ENCODE data around the gene MBD5. TPM values are rescaled to one million over a fixed set of nuclear protein-coding genes. Genes with fewer than 3 reads are reported as not detected.
A peak's percentile ranks its signal among the peaks of the same experiment; 100 is the strongest.

Gene MBD5
- total and polyA plus RNA-seq, 8 donors, result 32.5 to 58.0 (median 43.5) TPM

DNA sequence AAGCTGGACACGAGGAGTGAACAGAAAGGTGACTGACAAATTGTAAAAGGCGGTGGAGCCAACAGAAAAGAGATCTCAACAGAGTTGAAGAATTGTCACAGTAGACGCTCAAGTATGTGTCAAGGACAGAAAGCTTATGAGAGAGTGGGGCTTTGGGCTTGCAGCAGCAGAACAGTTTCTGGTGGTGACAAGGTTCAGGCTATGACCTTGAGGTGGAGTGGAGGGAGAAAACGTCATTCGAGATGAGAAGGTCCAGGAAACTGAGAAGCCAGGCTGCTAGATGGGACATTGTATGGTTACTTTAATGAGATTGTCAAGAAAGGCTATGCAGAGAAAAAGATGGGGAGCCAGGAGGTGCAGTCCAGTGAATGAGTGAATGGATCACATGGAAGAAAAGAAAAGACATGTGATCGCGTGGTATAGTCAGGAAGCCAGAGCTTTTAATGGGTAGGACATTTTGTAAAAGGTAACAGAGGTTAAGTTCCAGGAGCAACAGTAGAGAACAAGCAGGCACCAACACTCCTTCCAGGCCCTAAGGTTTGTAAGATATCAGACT, 532.5 kb downstream of the MBD5 start:
- Histone ChIP-seq H3K9me3 (no peaks in the 10 kb centered on the region), H3K27me3 (no peaks in the 10 kb centered on the region), H3K27ac (peak overlapping the region; percentile 9), H3K36me3 (no peaks in the 10 kb centered on the region), H3K4me1 (peaks cover 0 to 6% of the 10 kb centered on the region in 2 donors), H3K4me3 (peak overlapping the region; percentile 23 to 44)
- no peak for ATAC-seq
- TF ChIP-seq CTCF (IDR thresholded peaks at IDR 0.05), result no peak
- DNase-seq, result peak in 1 of 4 donors; percentile 30
- intact Hi-C loops (cut with DNase I), result no loop called here

DNA sequence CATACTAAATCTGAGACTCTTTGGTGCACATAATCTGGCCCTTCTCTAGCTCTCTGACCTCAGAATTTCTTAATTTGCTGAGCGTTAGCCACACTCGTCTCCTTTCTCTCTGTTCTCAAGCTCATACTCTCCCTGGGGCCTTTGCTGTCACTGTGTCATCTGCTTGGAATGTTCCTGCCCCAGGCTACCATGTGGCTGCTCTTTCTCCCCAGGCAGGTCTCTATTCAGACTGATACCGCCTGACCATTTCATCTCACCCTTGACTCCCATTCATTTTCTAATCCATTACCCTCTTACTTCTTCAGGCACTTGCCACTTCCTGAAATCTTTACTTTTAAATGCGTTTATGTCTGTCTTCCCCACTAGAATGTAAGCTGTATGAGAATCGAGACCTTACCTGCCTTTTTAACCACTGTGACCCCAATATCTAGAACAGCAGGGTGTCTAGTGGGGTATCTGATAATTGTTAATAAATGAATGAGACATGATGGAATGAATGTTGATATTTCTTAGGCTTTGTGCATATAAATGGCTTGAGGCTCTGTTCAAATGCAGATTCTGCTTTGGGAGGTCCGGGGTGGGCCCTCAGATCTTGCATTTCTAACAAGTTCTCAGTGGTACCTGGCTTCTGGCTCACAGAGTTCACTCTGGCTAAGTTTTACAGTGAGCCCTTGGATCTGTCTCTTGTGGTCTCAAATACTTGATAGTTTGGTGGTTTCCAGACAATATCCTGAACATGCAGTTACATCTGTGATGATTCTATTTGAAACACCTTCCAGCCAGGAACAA, 533.8 kb downstream of the MBD5 start:
- no peak overlapping the region for H3K27ac ChIP-seq
- TF ChIP-seq CTCF (IDR thresholded peaks at IDR 0.05), result no peak
- no peak overlapping the region for H3K4me3 ChIP-seq
- H3K9me3 ChIP-seq, result no peaks in the 10 kb centered on the region
- H3K27me3 ChIP-seq, result no peaks in the 10 kb centered on the region
- peaks cover 0 to 6% of the 10 kb centered on the region in 2 donors for H3K4me1 ChIP-seq
- DNase-seq, result no peak
- ATAC-seq, result no peak
- H3K36me3 ChIP-seq, result no peaks in the 10 kb centered on the region
- intact Hi-C loops (cut with DNase I), result no loop called here

DNA sequence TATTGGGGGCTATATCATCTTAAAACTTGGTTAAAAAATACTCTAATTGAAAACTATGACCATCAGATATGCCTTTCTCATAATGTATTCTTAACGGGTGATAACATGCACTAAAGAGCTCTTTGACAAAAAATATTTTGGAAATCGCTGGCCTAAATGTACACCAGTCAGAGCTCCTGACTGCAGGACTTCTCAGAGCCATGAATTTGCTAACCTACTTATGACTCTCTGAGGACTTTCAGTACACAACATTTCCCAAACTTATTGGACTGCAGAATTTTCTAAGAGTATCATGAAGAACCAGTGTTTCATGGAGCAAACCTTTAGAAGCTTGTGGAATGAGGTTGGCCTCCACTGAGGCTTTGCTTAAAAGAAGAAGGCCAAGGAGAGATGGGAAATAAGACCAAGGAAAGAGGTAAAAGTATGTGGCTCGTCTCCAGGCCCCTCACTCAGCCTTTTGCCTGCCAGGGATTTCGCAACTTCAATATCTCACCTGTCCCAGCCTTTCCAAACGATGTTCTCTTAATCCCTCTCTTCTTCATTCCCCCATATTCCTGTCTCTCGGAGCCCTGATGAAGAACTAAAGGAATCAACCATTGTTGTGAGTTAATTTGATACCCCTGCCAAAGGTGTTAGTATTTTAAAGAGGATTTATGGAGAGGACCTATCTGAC, 534.9 kb downstream of the MBD5 start:
- no peaks in the 10 kb centered on the region for H3K9me3 ChIP-seq
- DNase-seq, result no peak
- H3K4me3 ChIP-seq, result no peak overlapping the region
- H3K36me3 ChIP-seq, result no peaks in the 10 kb centered on the region
- no peak overlapping the region for H3K27ac ChIP-seq
- no peaks in the 10 kb centered on the region for H3K27me3 ChIP-seq
- no peak for ATAC-seq
- H3K4me1 ChIP-seq, result peaks cover 0 to 6% of the 10 kb centered on the region in 2 donors
- no peak for TF ChIP-seq CTCF (IDR thresholded peaks at IDR 0.05)
- intact Hi-C loops (cut with DNase I), result no loop called here

DNA sequence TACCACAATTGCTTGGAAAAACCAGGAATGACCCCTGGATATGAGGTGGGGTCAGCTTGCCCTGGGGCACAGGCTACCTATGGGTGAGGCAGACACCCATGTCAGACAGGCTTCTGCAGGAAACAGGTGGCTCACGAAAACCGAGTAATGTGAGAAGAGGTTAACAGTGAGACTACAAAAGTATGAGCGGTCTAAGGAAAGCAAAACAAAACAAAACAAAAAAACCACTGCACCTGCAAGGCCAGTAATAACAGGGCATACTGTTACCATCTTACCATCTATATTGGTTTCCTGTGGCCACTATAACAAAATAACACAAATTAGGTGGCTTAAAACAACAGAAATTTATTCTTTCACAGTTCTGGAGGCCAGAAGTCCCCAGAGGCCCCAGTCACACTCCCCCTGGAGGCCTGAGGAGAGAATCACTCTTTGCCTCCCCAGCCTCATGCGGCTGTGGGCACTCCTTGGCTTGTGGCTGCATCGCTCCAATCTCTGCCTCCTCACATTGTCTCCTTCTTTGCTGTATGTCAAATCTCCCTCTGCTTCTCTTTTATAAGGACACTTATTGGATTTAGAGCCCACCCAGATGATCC, 537.0 kb downstream of the MBD5 start:
- ATAC-seq, result no peak
- no peak for TF ChIP-seq CTCF (IDR thresholded peaks at IDR 0.05)

DNA sequence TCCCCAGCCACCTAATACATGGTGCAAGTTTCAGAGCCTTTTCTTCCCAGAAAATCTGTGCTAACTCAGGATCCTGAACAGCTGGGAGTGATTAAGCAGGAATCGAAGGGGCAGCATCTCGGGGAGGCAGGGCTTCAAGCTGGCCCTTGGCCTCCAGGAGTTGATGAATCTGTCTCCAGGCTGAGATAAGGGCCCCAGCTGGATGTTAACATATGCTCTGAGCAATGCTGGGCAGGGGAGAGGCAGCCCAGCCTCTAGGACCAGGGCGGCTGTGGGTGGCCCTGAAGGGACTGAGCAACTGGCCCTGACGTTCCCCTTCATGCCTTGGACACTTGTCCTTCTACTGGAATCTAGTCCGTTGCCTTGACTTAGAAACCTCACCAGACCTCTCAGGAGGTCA, 539.6 kb downstream of the MBD5 start:
- DNase-seq, result peak in 3 of 4 donors; percentile 47 to 71 (median 54)
- Histone ChIP-seq H3K4me1 (no peaks in the 10 kb centered on the region), H3K27me3 (peaks cover 0 to 5% of the 10 kb centered on the region in 2 donors), H3K36me3 (no peaks in the 10 kb centered on the region), H3K9me3 (no peaks in the 10 kb centered on the region), H3K27ac (no peak overlapping the region), H3K4me3 (no peak overlapping the region)
- no peak for ATAC-seq
- intact Hi-C loops (cut with DNase I), result no loop called here
- TF ChIP-seq CTCF (IDR thresholded peaks at IDR 0.05), result no peak

More for the DNA sequence above, 537.0 kb downstream of the MBD5 start:
- Histone ChIP-seq H3K36me3 (no peaks in the 10 kb centered on the region), H3K4me1 (no peaks in the 10 kb centered on the region), H3K27me3 (peaks cover 0 to 5% of the 10 kb centered on the region in 2 donors), H3K9me3 (no peaks in the 10 kb centered on the region), H3K4me3 (no peak overlapping the region), H3K27ac (no peak overlapping the region)
- no peak for DNase-seq
- intact Hi-C loops (cut with DNase I), result no loop called here
